GM19239 (cell line): ENCODE measurements around the gene KCNV2.

ENCODE experiments used
- DNase-seq: peaks from one replicate; pipeline ENCODE4 v3.0.0; 2011; ENCODE audit warnings: low spot score; ENCODE audit not compliant: insufficient read length
- FAIRE-seq: peaks from 2 replicates; lab custom pipeline; 2011; peaks lifted over from hg19 to GRCh38; lab: Jason Lieb, UNC

The KCNV2 gene

DNA sequence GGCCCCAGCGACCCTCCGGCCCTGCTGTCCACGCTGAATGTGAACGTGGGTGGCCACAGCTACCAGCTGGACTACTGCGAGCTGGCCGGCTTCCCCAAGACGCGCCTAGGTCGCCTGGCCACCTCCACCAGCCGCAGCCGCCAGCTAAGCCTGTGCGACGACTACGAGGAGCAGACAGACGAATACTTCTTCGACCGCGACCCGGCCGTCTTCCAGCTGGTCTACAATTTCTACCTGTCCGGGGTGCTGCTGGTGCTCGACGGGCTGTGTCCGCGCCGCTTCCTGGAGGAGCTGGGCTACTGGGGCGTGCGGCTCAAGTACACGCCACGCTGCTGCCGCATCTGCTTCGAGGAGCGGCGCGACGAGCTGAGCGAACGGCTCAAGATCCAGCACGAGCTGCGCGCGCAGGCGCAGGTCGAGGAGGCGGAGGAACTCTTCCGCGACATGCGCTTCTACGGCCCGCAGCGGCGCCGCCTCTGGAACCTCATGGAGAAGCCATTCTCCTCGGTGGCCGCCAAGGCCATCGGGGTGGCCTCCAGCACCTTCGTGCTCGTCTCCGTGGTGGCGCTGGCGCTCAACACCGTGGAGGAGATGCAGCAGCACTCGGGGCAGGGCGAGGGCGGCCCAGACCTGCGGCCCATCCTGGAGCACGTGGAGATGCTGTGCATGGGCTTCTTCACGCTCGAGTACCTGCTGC, 839 bp downstream of the KCNV2 start:
- DNase-seq, result no peak
- no peak for FAIRE-seq

DNA sequence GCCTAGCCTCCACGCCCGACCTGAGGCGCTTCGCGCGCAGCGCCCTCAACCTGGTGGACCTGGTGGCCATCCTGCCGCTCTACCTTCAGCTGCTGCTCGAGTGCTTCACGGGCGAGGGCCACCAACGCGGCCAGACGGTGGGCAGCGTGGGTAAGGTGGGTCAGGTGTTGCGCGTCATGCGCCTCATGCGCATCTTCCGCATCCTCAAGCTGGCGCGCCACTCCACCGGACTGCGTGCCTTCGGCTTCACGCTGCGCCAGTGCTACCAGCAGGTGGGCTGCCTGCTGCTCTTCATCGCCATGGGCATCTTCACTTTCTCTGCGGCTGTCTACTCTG, 1.4 kb downstream of the KCNV2 start:
- DNase-seq, result no peak
- no peak for FAIRE-seq

DNA sequence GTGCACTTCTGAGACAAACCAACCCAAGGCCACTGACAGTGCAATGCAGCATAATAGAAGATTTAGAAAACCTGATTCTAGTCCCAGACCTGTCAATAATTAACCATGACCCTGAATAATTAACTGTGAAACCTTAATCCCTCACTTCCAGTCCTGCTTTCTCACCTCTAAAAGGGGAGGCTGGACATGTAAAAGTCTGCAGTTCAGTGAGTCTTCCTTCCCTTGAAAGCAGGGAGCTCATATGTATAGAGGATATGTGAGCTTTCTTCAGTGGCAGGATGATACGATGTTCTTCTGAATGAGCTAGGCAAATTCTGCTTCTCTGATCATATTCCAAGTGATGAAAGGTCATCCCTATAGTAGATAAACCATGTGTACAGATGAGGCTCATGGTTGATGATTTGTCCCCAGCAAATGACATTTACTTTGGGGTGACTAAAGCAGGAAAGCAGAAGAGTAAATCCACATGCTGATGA, 2.9 kb downstream of the KCNV2 start:
- DNase-seq, result no peak
- peak; percentile 59 for FAIRE-seq

DNA sequence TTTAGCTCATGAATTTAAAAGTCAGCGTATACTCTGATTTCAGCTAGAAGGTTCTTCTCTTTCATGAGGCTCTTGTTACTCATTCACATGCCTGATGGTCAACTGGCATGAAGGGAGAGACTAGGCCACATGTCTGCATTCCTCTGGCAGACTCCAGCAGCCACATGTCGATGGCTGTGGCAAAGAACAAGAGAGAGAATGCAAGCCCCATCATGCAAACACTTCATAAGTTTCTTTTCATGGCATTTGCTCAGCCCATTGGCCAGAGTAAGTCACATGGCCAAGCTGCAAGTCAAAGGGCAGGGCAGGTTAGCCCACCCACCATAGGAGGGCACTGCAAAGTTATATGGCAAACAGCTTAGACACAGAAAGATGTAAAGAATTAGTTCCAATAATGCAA, 5.4 kb downstream of the KCNV2 start:
- FAIRE-seq (no peak), DNase-seq (no peak)

DNA sequence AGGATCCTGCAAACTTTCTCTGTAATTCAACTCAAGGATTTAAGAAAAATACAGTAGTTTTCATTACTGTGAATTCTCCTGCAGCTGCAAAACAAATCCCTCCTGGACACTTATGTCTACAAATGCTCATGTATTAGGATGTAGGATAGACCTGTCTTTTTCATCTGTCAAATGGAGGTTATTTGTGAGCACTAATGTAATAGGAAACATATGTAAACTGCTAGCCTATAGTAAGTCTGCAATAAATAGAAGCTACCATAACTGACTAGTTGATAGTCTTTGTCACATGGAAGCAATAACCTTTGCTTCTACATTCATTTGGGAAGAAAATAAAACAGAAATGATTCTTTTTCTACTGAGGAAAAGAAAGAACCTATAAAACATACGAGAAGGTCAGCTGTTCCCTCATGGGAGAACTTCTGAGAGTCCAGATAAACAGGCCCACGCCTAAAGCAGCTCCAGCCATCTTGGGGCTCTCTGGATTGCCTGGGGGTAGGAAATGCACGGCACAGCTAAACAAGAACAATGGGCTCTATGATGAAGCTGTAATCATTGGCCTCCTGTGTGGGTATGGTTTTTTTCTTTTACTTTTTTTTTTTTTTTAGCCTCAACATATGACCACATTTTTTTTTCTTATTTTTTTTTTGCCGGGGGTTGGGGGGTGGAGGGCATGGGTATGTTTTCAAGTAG, 6.2 kb downstream of the KCNV2 start:
- no peak for DNase-seq

DNA sequence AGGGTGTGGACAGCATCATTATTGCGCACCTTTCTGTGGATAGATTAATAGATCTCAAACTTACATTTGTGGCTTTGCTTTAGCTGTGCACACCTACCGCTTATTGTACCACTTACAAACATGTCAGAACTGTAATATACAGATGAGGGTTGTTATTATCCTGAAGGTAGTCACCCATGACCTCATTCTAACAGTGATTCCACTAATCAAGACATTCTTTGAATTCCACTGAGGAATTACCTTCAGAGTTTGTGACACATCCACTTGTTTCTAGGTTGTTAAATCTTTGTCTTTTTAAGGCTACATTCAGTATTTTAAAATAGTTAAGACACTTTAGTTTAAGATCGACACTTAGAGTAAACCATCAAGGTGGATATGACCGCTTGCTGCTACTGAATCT, 7.8 kb downstream of the KCNV2 start:
- FAIRE-seq (no peak), DNase-seq (no peak)

More for the DNA sequence above, 6.2 kb downstream of the KCNV2 start:
- no peak for FAIRE-seq

DNA sequence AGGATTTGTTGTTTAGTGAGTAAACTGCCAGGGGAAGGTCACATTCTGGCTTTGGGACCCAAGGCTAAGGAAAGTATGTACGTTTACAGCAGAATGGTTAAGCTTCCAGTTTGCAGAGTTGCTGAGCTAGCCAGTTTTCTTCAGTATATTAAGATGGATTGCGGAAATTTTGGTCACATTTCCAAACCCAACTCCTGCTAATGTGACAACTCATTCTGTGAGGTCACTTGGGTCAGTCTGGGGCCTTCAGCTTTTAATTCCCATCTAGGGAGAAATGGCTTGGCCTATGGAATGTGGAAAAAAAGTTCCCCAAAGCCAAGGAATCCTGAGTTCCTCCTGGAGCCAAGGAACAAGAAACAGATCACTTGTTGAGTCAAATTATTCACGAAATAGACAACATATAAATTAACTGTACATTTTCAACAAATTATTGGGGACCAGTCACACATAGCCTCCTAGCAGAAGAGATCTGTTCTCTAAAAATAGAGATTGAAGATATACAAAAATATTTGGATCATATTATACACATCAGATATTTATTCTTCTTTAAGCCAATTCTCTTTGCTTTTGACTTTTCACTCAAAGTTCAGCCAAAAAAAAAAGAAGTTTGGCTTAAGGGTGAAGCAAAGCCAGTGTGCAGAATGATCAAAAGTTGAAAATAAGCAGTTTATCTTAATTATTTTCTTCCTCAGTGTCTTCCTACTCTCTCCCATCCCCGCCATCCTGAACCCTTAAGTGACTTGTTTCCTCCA, 8.8 kb downstream of the KCNV2 start:
- FAIRE-seq (no peak), DNase-seq (no peak)

DNA sequence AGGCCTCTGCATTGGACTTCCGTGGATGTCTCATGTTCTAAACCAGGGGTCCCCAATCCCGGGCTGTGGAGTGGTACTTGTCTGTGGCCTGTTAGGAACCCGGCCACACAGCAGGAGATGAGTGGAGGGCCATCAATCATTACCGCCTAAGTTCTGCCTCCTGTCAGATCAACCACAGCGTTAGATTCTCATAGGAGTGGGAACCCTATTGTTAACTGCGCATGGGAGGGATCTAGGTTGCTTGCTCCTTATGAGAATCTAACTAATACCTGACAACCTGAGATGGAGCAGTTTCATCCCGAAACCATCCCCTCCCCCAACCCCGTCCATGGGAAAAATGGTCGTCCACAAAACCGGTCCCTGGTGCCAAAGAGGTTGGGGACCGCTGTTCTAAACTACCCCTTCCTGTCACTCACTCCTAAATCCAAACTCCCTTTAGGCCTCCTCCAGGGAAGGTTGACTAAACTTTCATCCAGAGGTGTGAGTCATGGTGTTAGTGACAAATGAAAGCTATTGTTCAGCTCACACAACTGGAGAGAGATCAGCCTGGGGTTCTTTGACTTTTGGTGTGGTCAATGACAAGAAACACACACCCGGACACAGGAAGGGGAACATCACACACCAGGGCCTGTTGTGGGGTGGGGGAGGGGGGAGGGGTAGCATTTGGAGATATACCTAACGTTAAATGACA, 9.5 kb downstream of the KCNV2 start:
- no peak for FAIRE-seq

DNA sequence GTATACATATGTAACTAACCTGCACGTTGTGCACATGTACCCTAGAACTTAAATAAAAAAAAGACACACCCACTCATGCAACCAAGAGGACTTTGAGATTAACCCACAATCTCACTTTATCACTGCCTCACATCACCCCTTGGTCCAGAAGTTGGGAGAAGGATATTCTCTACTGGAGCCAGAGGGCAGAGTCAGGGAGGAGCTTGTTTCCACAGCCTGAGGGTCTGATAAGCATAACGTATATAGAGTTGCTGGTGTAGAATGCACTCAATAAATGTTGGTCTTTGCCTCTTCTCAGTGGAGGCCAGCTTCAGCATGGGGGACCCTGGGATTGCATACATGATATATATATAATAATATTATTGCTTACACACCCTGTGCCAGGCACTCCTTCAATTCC, 10.1 kb downstream of the KCNV2 start:
- no peak for DNase-seq
- FAIRE-seq, result no peak

More for the DNA sequence above, 9.5 kb downstream of the KCNV2 start:
- no peak for DNase-seq

DNA sequence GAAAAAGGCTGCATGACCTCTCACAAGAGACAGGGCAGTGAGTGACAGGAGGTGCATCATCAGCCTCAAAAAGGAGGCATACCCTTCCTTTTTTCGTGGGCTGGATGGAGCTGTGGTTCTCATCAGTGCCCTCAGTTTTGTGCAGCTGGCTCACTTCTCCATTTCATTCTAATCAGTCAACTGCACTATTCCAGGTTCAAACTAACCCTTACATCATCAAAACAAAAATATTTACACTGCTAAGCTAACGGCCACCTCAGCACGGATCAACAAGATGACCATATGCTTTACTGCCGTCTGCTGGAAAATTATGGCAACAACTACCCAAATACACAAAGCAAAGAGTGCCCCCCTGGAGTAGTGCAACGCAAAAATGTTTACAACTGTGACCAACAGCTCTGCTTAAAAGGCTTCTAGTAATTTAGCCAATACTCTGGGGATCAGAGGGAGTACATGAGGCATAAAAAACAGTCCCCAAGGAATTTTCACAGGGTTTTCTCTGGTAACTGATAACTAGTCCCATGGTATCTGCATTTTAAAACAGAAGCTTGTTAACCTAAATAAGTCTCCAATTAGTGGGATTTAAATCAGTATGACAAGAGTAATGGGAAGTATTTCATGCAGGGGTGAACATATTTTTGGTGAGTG, 10.8 kb downstream of the KCNV2 start:
- no peak for DNase-seq
- FAIRE-seq, result peak; percentile 87

DNA sequence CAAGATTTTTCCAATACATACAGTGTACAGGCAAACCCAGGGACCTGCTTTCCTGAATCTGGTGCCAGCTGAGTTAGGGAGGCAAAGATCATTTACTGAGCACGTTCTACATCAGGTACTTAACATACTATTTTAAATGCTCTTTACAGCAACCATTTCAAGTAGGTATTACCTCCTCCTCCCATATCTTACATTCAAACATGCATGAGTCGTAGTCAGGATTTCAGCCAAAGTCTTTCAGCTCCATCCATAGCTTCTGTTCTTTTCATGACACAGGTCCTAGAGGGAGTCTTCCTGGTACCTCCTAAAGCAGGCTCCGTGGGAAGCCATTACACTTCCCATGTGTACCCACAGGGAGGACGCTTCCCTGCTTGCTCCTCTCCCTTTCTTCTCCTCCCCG, 11.7 kb downstream of the KCNV2 start:
- FAIRE-seq, result no peak

DNA sequence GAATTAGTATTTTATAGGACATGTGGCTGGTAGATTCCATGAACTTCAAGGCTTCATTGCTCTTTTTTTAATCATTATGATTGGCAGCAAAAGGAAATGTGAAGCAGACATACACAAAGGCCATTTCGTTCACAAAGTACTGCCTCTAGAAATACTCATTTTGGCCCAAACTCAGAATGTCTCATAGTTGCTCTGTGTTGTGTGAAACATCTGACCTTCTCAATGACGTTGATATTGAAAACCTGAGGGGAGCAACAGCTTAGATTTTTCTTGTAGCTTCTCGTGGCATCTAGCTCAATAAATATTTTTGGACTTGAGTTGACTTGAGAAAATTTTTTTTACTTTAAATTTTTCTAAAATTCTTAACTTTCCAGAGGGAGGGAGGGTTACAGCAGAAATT, 12.4 kb downstream of the KCNV2 start:
- DNase-seq (no peak), FAIRE-seq (no peak)

More for the DNA sequence above, 11.7 kb downstream of the KCNV2 start:
- DNase-seq, result no peak

DNA sequence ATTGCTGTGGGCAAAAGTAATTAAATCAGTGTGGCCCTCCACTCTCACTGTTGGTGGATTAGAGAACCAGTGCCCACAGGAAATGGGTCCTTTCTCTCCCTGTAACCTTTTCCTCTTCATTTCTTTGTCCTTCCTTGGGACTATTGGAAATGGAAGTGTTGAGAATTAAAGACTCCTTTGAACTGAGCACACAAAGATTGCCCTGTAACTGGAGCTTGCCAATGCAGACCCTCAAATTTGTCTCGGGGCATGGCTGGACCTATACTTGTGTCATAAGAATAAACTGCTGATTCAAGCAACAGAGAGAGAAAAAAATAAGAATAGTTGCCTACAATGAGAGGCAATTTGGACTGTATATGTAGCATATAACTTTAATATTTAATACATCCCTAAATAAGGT, 13.7 kb downstream of the KCNV2 start:
- FAIRE-seq, result no peak
- no peak for DNase-seq

DNA sequence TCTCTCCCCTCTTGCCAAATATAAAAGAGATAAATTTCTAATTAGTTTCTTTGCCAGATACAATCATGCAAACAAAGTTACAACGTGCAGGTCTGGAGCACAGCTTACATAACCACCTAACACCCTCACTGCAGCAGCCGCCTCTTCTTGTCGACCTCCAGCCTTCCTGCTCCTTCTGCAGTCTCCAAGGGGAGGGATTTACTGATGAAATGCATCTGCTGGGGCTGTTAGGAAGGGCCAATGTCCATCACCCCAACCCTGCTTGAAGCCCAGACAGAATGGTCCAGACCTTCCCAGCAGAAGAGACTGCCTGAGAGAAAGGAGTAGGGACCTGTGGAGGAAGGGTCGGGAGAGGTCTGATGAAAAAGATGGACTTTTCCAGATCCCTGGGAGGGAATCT, 15.2 kb downstream of the KCNV2 start:
- FAIRE-seq, result no peak
- no peak for DNase-seq

DNA sequence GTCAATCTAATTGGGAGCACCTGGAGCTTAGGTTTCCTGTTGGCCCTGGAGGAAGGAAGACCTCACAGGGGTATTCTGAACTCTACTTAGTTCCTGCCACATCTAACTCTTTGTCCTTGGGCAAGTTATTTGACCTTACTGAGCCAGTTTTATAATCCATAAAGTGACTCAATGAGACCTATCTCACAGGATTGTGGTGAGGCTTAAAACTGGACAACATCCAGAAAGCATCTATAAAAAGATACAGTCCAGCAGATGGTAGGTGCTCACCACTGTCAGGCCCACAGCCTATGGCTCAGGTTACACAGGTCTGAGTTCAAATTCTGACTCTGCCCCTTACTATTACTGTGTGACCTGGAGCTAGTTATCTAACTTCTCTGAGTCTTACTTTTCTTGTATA, 23.3 kb downstream of the KCNV2 start:
- no peak for DNase-seq

DNA sequence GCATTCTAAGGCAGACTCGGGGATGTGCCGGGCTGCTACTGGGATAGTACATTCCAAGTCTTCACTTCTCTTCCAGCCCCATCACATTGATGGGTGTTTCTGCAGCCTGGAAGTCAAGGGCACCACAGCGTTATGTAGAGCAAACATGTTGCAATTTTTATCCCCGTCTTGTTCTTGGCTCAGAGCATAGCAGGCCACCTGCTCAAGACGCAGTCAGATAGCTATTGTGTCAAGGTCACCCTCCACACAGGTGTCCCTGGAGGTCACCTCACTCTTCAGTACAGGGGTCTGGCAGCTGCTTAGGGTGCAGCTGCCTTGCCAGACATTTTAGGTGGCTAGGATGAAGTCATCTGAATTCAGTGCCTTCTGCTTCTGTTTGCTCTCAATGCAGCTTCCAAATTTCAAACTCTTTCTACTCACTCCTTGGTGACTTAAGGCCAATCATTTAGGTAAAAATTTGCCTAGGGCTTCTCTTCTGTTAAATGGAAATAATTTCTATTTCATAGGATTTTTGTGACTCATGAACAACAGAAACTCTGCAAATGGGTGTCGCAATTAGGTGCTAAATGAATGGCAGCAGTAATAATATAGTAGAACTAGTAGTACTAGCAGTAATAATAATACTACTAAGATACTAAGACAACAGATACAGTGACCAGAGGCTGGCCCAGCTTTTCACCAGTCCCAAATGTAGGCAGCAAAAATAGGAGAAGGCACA, 24.3 kb downstream of the KCNV2 start:
- no peak for DNase-seq
- no peak for FAIRE-seq

More for the DNA sequence above, 23.3 kb downstream of the KCNV2 start:
- FAIRE-seq, result no peak

DNA sequence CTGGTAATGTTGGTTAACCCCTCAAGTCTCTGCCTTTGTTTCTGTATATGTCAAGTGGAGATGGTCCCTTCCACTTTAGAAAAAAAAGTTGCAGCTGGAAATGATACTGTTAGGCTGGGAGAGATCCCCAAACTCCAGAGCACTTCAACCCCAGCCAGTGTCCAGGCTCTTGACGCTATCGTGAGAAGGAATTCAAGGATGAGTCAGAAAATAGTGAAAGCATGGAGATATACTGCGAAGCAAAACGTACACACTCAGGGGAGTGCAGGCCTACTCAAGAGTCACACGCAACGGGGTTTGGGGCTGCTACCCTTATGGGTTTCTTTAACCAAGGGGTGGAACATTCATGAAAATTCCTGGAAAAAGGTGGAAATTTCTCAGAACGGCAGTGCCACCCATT, 24.9 kb downstream of the KCNV2 start:
- no peak for DNase-seq
- FAIRE-seq, result no peak

DNA sequence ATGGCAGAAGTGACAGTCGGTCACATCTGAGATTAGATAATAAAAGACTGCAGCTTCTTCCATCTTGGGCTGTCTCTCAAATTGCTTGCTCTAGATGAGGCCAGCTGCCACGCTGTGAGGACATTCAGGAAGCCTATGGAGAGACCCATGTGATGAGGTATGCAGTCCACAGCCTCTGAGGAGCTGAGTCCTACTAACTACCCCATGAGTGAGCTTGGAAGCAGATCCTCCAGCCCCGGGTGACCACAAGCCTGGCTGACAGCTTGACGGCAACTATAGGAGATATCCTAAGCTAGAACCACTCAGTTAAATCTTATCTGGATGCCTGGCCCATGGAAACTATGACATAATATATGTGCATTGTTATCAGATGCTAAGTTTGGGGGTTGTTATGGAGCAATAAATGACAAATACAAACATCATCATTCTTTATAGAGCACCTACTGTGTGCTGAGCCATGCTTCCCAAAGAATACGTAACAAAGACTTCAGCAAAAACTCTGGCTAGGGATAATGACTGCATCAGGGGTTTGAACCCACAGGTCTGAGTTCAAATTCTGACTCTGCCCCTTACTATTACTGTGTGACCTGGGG, 26.7 kb downstream of the KCNV2 start:
- DNase-seq (no peak), FAIRE-seq (no peak)
